ENCODE data around the gene MTHFD2L. TPM values are rescaled to one million over a fixed set of nuclear protein-coding genes. Genes with fewer than 3 reads are reported as not detected.
A peak's percentile ranks its signal among the peaks of the same experiment; 100 is the strongest.
"Not testable (repeated sequence)": the region's sequence is repeated elsewhere in the genome, so short reads cannot be mapped to it uniquely, and the experiment has no call there.

MTHFD2L gene
- total RNA-seq, 1 donor from 2014 or later, result 11.0 TPM

GRCh38 chr4:74125029-74125428, 32.9 kb upstream of the MTHFD2L start:
- Histone ChIP-seq H3K27me3 (ENCODE audit: low read depth) (no peaks in the 10 kb centered on the region), H3K4me1 (peaks cover 9% of the 10 kb centered on the region), H3K4me3 (no peak overlapping the region), H3K27ac (no peak overlapping the region), H3K9me3 (no peaks in the 10 kb centered on the region), H3K36me3 (no peaks in the 10 kb centered on the region)
- ATAC-seq, result no peak
- TF ChIP-seq CTCF (IDR thresholded peaks at IDR 0.05), result no peak
- DNase-seq, result no peak
- intact Hi-C loops (cut with DNase I), result no loop called here

- no peak overlapping the region for H3K4me3 ChIP-seq
- ATAC-seq (no peak), DNase-seq (no peak)
- intact Hi-C loops (cut with DNase I), result no loop called here
- no peaks in the 10 kb centered on the region for H3K36me3 ChIP-seq
- H3K27me3 ChIP-seq (ENCODE audit: low read depth), result no peaks in the 10 kb centered on the region
- peaks cover 9% of the 10 kb centered on the region for H3K4me1 ChIP-seq
- H3K27ac ChIP-seq, result no peak overlapping the region
- H3K9me3 ChIP-seq, result no peaks in the 10 kb centered on the region
- TF ChIP-seq CTCF (IDR thresholded peaks at IDR 0.05), result no peak
Measured at GRCh38 chr4:74127745-74128144, 30.2 kb upstream of the MTHFD2L start.

GRCh38 chr4:74130843-74131242, 27.1 kb upstream of the MTHFD2L start:
- not testable (repeated sequence) for H3K27ac ChIP-seq; H3K4me1 ChIP-seq; H3K27me3 ChIP-seq (ENCODE audit: low read depth); DNase-seq; H3K4me3 ChIP-seq; H3K9me3 ChIP-seq; H3K36me3 ChIP-seq; ATAC-seq
- intact Hi-C loops (cut with DNase I), result loop anchor here (10.0 kb wide), 1 partner anchor 466 kb away; no protein-coding TSS in a partner anchor

DNA sequence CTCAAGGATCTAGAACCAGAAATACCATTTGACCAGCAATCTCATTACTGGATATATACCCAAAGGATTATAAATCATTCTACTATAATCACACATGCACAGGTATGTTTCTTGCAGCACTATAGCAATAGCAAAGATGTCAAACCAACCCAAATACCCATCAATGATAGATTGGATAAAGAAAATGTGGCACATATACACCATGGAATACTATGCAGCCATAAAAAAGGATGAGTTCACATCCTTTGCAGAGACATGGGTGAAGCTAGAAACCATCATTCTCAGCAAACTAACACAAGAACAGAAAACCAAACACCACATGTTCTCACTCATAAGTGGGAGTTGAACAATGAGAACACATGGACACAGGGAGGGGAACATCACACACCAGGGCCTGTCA, 25.7 kb upstream of the MTHFD2L start:
- intact Hi-C loops (cut with DNase I), result loop anchor here (10.0 kb wide), 1 partner anchor 467 kb away; no protein-coding TSS in a partner anchor
- DNase-seq; H3K9me3 ChIP-seq; H3K36me3 ChIP-seq; H3K4me3 ChIP-seq; ATAC-seq; H3K27me3 ChIP-seq (ENCODE audit: low read depth); H3K4me1 ChIP-seq; H3K27ac ChIP-seq: not testable (repeated sequence)

- intact Hi-C loops (cut with DNase I), result loop anchor here (10.0 kb wide), 1 partner anchor 468 kb away; no protein-coding TSS in a partner anchor
- no peaks in the 10 kb centered on the region for H3K36me3 ChIP-seq
- no peak for TF ChIP-seq CTCF (IDR thresholded peaks at IDR 0.05)
- H3K4me3 ChIP-seq, result no peak overlapping the region
- H3K4me1 ChIP-seq, result peaks cover 4% of the 10 kb centered on the region
- ATAC-seq (no peak), DNase-seq (no peak)
- H3K27ac ChIP-seq, result no peak overlapping the region
- H3K9me3 ChIP-seq, result no peaks in the 10 kb centered on the region
- H3K27me3 ChIP-seq (ENCODE audit: low read depth), result no peaks in the 10 kb centered on the region
Measured at GRCh38 chr4:74132944-74133343, 25.0 kb upstream of the MTHFD2L start.

- DNase-seq (peak; percentile 72), ATAC-seq (peak; percentile 93 to 98)
- H3K27me3 ChIP-seq (ENCODE audit: low read depth), result no peaks in the 10 kb centered on the region
- no peaks in the 10 kb centered on the region for H3K9me3 ChIP-seq
- H3K27ac ChIP-seq, result no peak overlapping the region
- intact Hi-C loops (cut with DNase I), result loop anchor here (10.0 kb wide), 1 partner anchor 469 kb away; no protein-coding TSS in a partner anchor
- TF ChIP-seq CTCF (IDR thresholded peaks at IDR 0.05), result peak; percentile 81
- no peak overlapping the region for H3K4me3 ChIP-seq
- peaks cover 4% of the 10 kb centered on the region for H3K4me1 ChIP-seq
- no peaks in the 10 kb centered on the region for H3K36me3 ChIP-seq
Measured at GRCh38 chr4:74133786-74134499, 24.0 kb upstream of the MTHFD2L start.

Measured in lower lobe of right lung (tissue), 2 donors.